ENCODE data around the gene AQP12B.

AQP12B gene

GRCh38 chr2:240688553-240688919, 5.9 kb upstream of the AQP12B start:
- TF ChIP-seq, protein P1, sequence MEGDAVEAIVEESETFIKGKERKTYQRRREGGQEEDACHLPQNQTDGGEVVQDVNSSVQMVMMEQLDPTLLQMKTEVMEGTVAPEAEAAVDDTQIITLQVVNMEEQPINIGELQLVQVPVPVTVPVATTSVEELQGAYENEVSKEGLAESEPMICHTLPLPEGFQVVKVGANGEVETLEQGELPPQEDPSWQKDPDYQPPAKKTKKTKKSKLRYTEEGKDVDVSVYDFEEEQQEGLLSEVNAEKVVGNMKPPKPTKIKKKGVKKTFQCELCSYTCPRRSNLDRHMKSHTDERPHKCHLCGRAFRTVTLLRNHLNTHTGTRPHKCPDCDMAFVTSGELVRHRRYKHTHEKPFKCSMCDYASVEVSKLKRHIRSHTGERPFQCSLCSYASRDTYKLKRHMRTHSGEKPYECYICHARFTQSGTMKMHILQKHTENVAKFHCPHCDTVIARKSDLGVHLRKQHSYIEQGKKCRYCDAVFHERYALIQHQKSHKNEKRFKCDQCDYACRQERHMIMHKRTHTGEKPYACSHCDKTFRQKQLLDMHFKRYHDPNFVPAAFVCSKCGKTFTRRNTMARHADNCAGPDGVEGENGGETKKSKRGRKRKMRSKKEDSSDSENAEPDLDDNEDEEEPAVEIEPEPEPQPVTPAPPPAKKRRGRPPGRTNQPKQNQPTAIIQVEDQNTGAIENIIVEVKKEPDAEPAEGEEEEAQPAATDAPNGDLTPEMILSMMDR (IDR thresholded peaks at IDR 0.05), result no peak

GRCh38 chr2:240687741-240688552, 5.3 kb upstream of the AQP12B start:
- TF ChIP-seq, protein P1 (IDR thresholded peaks at IDR 0.05), result no peak

GRCh38 chr2:240687045-240687740, 4.5 kb upstream of the AQP12B start:
- TF ChIP-seq, protein P1 (IDR thresholded peaks at IDR 0.05), result no peak

DNA sequence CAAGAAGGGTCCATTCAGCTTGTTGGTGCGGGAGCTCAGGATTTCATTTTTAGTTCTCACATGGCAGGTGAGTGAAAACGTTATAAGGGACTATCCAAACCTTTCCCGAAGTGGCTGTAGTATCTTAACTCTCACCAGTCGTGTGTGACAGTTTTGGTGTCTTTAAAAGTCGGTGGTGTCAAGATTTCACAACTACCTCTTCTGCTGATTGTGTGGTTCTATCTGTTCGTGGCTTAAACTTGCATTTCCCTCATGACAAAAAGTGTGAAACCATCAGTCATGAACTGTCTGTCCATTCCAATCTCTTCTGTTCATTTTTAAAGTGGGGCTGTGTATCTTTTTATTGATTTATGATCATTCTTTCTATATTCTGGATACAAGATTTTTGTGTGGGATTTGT, 3.8 kb upstream of the AQP12B start:
- TF ChIP-seq, protein P1 (IDR thresholded peaks at IDR 0.05), result no peak

DNA sequence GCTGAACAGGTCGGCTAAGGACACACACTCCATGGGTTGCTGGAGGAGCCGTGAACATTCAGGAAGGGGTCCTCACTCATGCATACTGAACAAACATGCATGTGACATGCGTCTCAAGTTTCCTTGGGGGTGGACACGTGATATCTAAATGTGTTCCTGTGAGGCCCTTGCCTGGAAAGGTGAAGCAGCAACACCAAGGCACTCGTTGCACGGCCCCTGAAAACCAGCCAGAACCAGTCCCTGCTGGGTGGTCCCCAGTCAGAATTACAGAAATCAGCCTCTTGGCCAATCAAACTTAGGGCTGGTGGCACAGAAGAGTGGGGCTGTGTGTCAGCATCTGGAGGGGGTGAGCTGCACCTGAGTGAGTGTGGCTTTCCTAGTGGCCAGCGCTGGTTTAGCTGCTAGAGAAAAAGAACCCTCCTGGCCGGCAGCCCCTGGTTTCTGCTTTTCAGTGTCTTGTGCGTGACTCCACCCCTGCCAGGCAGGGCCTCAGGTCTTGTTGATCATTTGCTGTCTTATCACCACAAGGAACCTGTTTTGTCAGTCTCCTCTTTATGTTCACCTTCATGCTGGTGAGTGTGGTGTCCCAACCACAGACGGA, 3.2 kb upstream of the AQP12B start:
- TF ChIP-seq, protein P1 (IDR thresholded peaks at IDR 0.05), result no peak

DNA sequence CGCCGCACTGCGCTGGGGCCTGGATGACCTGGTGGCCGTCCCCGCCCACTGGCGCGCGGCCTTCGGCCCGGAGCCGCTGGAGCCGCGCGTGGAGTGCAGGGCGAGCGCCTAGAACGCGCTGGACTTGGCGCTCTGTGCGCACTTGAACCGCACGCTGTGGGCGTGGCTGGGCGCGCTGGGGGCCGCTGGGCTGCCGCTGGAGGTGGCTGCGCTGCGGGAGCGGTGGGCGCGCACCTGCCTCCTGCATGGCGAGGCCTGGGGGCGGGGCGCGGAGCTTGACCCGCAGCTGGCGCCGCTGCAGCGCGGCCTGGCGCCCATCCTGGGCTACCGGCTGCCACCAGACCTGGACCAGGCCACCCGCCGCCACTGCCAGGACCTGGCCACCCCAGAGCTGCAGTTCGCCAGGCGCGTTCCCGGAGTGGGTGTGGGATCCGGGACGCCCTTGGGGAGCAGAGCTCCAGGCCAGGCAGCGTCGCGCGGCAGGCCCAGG, 9.9 kb downstream of the AQP12B start:
- TF ChIP-seq, protein P1 (IDR thresholded peaks at IDR 0.05), result no peak

GRCh38 chr2:240672076-240672700, 10.5 kb downstream of the AQP12B start:
- TF ChIP-seq, protein P1 (IDR thresholded peaks at IDR 0.05), result no peak

Measured in LNCAP (cell line).